ENCODE results near the gene CNOT9.

DNA sequence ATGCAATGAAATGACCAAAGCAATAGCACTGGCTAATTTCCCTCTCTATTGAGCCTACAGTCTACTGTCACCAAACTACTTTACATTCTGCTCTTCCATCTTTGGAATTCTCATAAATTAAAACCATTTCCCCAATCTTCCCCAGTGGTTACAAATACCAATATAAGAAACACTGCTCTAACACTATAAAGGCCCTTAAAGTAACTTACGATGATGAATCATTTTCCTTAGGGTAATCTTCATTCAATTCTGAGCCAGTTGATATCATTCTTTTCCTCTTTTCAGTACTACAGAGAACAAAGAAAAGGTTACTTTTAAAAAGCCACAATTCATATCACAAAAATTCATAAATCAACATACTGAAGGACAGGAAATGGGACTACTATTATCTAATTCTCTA, 22.6 kb upstream of the CNOT9 start:
- TF ChIP-seq SIN3A (IDR thresholded peaks at IDR 0.05; ENCODE audit: borderline replicate concordance, insufficient read depth, low read depth, low read length) = no peak
- TF ChIP-seq, protein P1, sequence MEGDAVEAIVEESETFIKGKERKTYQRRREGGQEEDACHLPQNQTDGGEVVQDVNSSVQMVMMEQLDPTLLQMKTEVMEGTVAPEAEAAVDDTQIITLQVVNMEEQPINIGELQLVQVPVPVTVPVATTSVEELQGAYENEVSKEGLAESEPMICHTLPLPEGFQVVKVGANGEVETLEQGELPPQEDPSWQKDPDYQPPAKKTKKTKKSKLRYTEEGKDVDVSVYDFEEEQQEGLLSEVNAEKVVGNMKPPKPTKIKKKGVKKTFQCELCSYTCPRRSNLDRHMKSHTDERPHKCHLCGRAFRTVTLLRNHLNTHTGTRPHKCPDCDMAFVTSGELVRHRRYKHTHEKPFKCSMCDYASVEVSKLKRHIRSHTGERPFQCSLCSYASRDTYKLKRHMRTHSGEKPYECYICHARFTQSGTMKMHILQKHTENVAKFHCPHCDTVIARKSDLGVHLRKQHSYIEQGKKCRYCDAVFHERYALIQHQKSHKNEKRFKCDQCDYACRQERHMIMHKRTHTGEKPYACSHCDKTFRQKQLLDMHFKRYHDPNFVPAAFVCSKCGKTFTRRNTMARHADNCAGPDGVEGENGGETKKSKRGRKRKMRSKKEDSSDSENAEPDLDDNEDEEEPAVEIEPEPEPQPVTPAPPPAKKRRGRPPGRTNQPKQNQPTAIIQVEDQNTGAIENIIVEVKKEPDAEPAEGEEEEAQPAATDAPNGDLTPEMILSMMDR (IDR thresholded peaks at IDR 0.05) = no peak

Measured in Panc1 (cell line).